Measurements from ENCODE around the gene CHKB. TPM values are rescaled to one million over a fixed set of nuclear protein-coding genes. Genes with fewer than 3 reads are reported as not detected.

The CHKB gene
- total RNA-seq, 1 experiment from 2014 or later = 77.8 TPM

GRCh38 chr22:50561401-50562358, 21.0 kb downstream of the CHKB start:
- Histone ChIP-seq H3K79me2 (ENCODE audit: low read length) (no peaks in the 10 kb centered on the region), H3K9me2 (replicated peaks; ENCODE audit: insufficient read depth, low read length) (no peaks in the 10 kb centered on the region), H3K27ac (ENCODE audit: low read length) (no peak overlapping the region), H3K4me3 (ENCODE audit: low read length) (no peak overlapping the region), H3K9me3 (ENCODE audit: low read length) (no peaks in the 10 kb centered on the region), H4K20me1 (ENCODE audit: insufficient read depth, low read depth, low read length) (no peaks in the 10 kb centered on the region), H2AFZ (ENCODE audit: low read length) (no peak overlapping the region), H3K36me3 (ENCODE audit: insufficient read depth, low read length) (no peaks in the 10 kb centered on the region), H3K27me3 (ENCODE audit: low read length) (no peaks in the 10 kb centered on the region), H3K9ac (ENCODE audit: low read length) (no peak overlapping the region), H3K4me1 (ENCODE audit: low read length) (peaks cover 9% of the 10 kb centered on the region), H3K4me2 (ENCODE audit: low read depth, low read length, poor library complexity, severe bottlenecking) (no peak overlapping the region)
- DNase-seq = no peak

- no peaks in the 10 kb centered on the region for H4K20me1 ChIP-seq (ENCODE audit: insufficient read depth, low read depth, low read length)
Measured at GRCh38 chr22:50560034-50560433, 22.6 kb downstream of the CHKB start.

GRCh38 chr22:50556703-50557102, 25.9 kb downstream of the CHKB start:
- Histone ChIP-seq H3K4me3 (ENCODE audit: low read length) (no peak overlapping the region), H3K9me3 (ENCODE audit: low read length) (no peaks in the 10 kb centered on the region), H3K79me2 (ENCODE audit: low read length) (no peaks in the 10 kb centered on the region), H3K27ac (ENCODE audit: low read length) (no peak overlapping the region), H3K27me3 (ENCODE audit: low read length) (no peaks in the 10 kb centered on the region), H2AFZ (ENCODE audit: low read length) (no peak overlapping the region), H4K20me1 (ENCODE audit: insufficient read depth, low read depth, low read length) (no peaks in the 10 kb centered on the region), H3K4me2 (ENCODE audit: low read depth, low read length, poor library complexity, severe bottlenecking) (no peak overlapping the region), H3K9me2 (replicated peaks; ENCODE audit: insufficient read depth, low read length) (no peaks in the 10 kb centered on the region), H3K36me3 (ENCODE audit: insufficient read depth, low read length) (no peaks in the 10 kb centered on the region), H3K4me1 (ENCODE audit: low read length) (no peaks in the 10 kb centered on the region), H3K9ac (ENCODE audit: low read length) (no peak overlapping the region)
- DNase-seq = no peak

More at GRCh38 chr22:50560034-50560433, 22.6 kb downstream of the CHKB start:
- H3K9ac ChIP-seq (ENCODE audit: low read length) = no peak overlapping the region
- DNase-seq = no peak
- no peaks in the 10 kb centered on the region for H3K27me3 ChIP-seq (ENCODE audit: low read length)
- no peak overlapping the region for H2AFZ ChIP-seq (ENCODE audit: low read length)
- H3K4me1 ChIP-seq (ENCODE audit: low read length) = peaks cover 9% of the 10 kb centered on the region
- H3K4me2 ChIP-seq (ENCODE audit: low read depth, low read length, poor library complexity, severe bottlenecking) = no peak overlapping the region
- no peaks in the 10 kb centered on the region for H3K9me3 ChIP-seq (ENCODE audit: low read length)
- no peak overlapping the region for H3K4me3 ChIP-seq (ENCODE audit: low read length)
- no peaks in the 10 kb centered on the region for H3K79me2 ChIP-seq (ENCODE audit: low read length)
- no peaks in the 10 kb centered on the region for H3K36me3 ChIP-seq (ENCODE audit: insufficient read depth, low read length)
- H3K27ac ChIP-seq (ENCODE audit: low read length) = no peak overlapping the region
- no peaks in the 10 kb centered on the region for H3K9me2 ChIP-seq (replicated peaks; ENCODE audit: insufficient read depth, low read length)

- Histone ChIP-seq H3K36me3 (ENCODE audit: insufficient read depth, low read length) (no peaks in the 10 kb centered on the region), H2AFZ (ENCODE audit: low read length) (no peak overlapping the region), H3K9ac (ENCODE audit: low read length) (no peak overlapping the region), H3K4me1 (ENCODE audit: low read length) (peaks cover 13% of the 10 kb centered on the region), H3K9me3 (ENCODE audit: low read length) (no peaks in the 10 kb centered on the region), H3K4me3 (ENCODE audit: low read length) (no peak overlapping the region), H3K27me3 (ENCODE audit: low read length) (no peaks in the 10 kb centered on the region), H3K9me2 (replicated peaks; ENCODE audit: insufficient read depth, low read length) (no peaks in the 10 kb centered on the region), H4K20me1 (ENCODE audit: insufficient read depth, low read depth, low read length) (no peaks in the 10 kb centered on the region), H3K4me2 (ENCODE audit: low read depth, low read length, poor library complexity, severe bottlenecking) (no peak overlapping the region), H3K27ac (ENCODE audit: low read length) (no peak overlapping the region), H3K79me2 (ENCODE audit: low read length) (no peaks in the 10 kb centered on the region)
- DNase-seq = no peak
Measured at GRCh38 chr22:50553310-50553709, 29.3 kb downstream of the CHKB start.

GRCh38 chr22:50551160-50551752, 31.4 kb downstream of the CHKB start:
- H3K36me3 ChIP-seq (ENCODE audit: insufficient read depth, low read length) = no peaks in the 10 kb centered on the region
- DNase-seq = no peak
- no peak overlapping the region for H3K4me3 ChIP-seq (ENCODE audit: low read length)
- H3K27ac ChIP-seq (ENCODE audit: low read length) = no peak overlapping the region
- H3K4me2 ChIP-seq (ENCODE audit: low read depth, low read length, poor library complexity, severe bottlenecking) = no peak overlapping the region
- no peak overlapping the region for H3K9ac ChIP-seq (ENCODE audit: low read length)
- H3K79me2 ChIP-seq (ENCODE audit: low read length) = no peaks in the 10 kb centered on the region
- H4K20me1 ChIP-seq (ENCODE audit: insufficient read depth, low read depth, low read length) = no peaks in the 10 kb centered on the region
- no peaks in the 10 kb centered on the region for H3K9me2 ChIP-seq (replicated peaks; ENCODE audit: insufficient read depth, low read length)
- no peaks in the 10 kb centered on the region for H3K9me3 ChIP-seq (ENCODE audit: low read length)
- H3K4me1 ChIP-seq (ENCODE audit: low read length) = peaks cover 22% of the 10 kb centered on the region
- no peak overlapping the region for H2AFZ ChIP-seq (ENCODE audit: low read length)
- no peaks in the 10 kb centered on the region for H3K27me3 ChIP-seq (ENCODE audit: low read length)

GRCh38 chr22:50550395-50550794, 32.3 kb downstream of the CHKB start:
- Histone ChIP-seq H2AFZ (ENCODE audit: low read length) (no peak overlapping the region), H3K4me2 (ENCODE audit: low read depth, low read length, poor library complexity, severe bottlenecking) (no peak overlapping the region), H3K4me3 (ENCODE audit: low read length) (no peak overlapping the region), H3K27ac (ENCODE audit: low read length) (no peak overlapping the region), H3K4me1 (ENCODE audit: low read length) (peaks cover 22% of the 10 kb centered on the region), H3K9me3 (ENCODE audit: low read length) (no peaks in the 10 kb centered on the region), H3K27me3 (ENCODE audit: low read length) (no peaks in the 10 kb centered on the region), H3K9ac (ENCODE audit: low read length) (no peak overlapping the region), H3K36me3 (ENCODE audit: insufficient read depth, low read length) (no peaks in the 10 kb centered on the region), H4K20me1 (ENCODE audit: insufficient read depth, low read depth, low read length) (no peaks in the 10 kb centered on the region), H3K79me2 (ENCODE audit: low read length) (no peaks in the 10 kb centered on the region), H3K9me2 (replicated peaks; ENCODE audit: insufficient read depth, low read length) (no peaks in the 10 kb centered on the region)
- no peak for DNase-seq

GRCh38 chr22:50548921-50549790, 33.5 kb downstream of the CHKB start:
- no peaks in the 10 kb centered on the region for H3K79me2 ChIP-seq (ENCODE audit: low read length)
- H3K4me3 ChIP-seq (ENCODE audit: low read length) = peak overlapping the region; percentile 70
- no peak overlapping the region for H3K27ac ChIP-seq (ENCODE audit: low read length)
- H3K4me1 ChIP-seq (ENCODE audit: low read length) = peaks cover 31% of the 10 kb centered on the region
- no peaks in the 10 kb centered on the region for H3K36me3 ChIP-seq (ENCODE audit: insufficient read depth, low read length)
- no peaks in the 10 kb centered on the region for H3K9me3 ChIP-seq (ENCODE audit: low read length)
- H3K9me2 ChIP-seq (replicated peaks; ENCODE audit: insufficient read depth, low read length) = no peaks in the 10 kb centered on the region
- no peaks in the 10 kb centered on the region for H3K27me3 ChIP-seq (ENCODE audit: low read length)
- no peak for DNase-seq
- H4K20me1 ChIP-seq (ENCODE audit: insufficient read depth, low read depth, low read length) = no peaks in the 10 kb centered on the region
- peak overlapping the region; percentile 93 for H2AFZ ChIP-seq (ENCODE audit: low read length)
- peak overlapping the region; percentile 88 for H3K9ac ChIP-seq (ENCODE audit: low read length)
- H3K4me2 ChIP-seq (ENCODE audit: low read depth, low read length, poor library complexity, severe bottlenecking) = peak overlapping the region; percentile 97

Measured in Karpas-422 (cell line).